ENCODE data around the gene CUX1. TPM values are rescaled to one million over a fixed set of nuclear protein-coding genes. Genes with fewer than 3 reads are reported as not detected.

The CUX1 gene
- total RNA-seq, 1 experiment from 2014 or later = 64.3 TPM

DNA sequence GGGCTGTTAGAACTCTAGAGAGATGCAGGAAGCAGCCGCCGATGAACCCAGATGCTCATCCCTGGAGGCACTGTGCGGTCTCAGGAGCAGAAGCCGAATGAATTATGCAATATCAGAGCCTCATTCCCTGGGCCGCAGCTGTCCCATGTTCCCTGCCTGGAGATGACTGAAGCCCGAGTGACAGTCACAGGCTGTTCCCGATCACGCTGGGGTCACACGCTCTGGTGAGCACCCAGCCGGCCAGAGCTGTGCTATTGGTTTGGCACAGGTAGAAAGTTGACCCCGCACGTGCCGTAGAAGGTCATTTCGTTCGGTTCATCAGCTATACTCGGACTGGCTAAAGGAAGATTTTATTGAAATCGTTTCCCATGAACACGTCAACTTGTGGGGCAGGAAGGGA lies 328.7 kb downstream of the CUX1 start (continued):
- TF ChIP-seq, protein P1, sequence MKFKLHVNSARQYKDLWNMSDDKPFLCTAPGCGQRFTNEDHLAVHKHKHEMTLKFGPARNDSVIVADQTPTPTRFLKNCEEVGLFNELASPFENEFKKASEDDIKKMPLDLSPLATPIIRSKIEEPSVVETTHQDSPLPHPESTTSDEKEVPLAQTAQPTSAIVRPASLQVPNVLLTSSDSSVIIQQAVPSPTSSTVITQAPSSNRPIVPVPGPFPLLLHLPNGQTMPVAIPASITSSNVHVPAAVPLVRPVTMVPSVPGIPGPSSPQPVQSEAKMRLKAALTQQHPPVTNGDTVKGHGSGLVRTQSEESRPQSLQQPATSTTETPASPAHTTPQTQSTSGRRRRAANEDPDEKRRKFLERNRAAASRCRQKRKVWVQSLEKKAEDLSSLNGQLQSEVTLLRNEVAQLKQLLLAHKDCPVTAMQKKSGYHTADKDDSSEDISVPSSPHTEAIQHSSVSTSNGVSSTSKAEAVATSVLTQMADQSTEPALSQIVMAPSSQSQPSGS (CRISPR knock-in tag; IDR thresholded peaks at IDR 0.05; ENCODE audit: borderline replicate concordance, low read depth) = no peak
- TF ChIP-seq NR3C1 (CRISPR knock-in tag; conservative IDR thresholded peaks at IDR 0.05; ENCODE audit: low read depth) = no peak
- TF ChIP-seq TP53 (CRISPR knock-in tag; IDR thresholded peaks at IDR 0.05) = no peak
- no peak for TF ChIP-seq NFYB (CRISPR knock-in tag; conservative IDR thresholded peaks at IDR 0.05; ENCODE audit: low read depth)
- TF ChIP-seq, protein P2, sequence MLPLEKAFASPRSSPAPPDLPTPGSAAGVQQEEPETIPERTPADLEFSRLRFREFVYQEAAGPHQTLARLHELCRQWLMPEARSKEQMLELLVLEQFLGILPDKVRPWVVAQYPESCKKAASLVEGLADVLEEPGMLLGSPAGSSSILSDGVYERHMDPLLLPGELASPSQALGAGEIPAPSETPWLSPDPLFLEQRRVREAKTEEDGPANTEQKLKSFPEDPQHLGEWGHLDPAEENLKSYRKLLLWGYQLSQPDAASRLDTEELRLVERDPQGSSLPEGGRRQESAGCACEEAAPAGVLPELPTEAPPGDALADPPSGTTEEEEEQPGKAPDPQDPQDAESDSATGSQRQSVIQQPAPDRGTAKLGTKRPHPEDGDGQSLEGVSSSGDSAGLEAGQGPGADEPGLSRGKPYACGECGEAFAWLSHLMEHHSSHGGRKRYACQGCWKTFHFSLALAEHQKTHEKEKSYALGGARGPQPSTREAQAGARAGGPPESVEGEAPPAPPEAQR (CRISPR knock-in tag; IDR thresholded peaks at IDR 0.05) = no peak

DNA sequence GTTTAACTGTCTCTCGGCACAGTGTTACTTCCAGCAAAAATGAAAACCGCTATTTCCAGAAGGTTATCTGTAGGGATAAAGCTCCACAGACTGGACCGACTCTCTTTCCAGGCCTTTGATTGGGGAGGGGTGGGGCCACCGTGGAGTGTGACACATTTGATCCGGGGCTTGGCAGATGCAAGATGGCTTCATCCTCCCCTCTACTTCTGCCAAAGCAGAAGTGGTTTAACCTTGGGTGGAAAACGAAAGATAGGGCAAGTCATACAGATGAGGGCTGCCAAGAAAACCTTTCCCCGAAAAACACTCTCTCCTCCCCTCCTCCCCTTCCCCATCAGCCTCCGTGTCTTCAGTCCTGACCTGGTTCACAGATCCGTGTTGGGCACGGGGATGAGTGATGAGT lies 329.6 kb downstream of the CUX1 start:
- DNase-seq (ENCODE audit: low spot score) (no peak), ATAC-seq (no peak)
- no peak for TF ChIP-seq RORB (CRISPR knock-in tag; IDR thresholded peaks at IDR 0.05)
- TF ChIP-seq HMGA2 (CRISPR knock-in tag; IDR thresholded peaks at IDR 0.05) = no peak
- no peak for TF ChIP-seq NR3C1 (CRISPR knock-in tag; conservative IDR thresholded peaks at IDR 0.05; ENCODE audit: low read depth)
- TF ChIP-seq, protein P3, sequence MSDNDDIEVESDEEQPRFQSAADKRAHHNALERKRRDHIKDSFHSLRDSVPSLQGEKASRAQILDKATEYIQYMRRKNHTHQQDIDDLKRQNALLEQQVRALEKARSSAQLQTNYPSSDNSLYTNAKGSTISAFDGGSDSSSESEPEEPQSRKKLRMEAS (CRISPR knock-in tag; IDR thresholded peaks at IDR 0.05) = no peak
- TF ChIP-seq ZNF396 (CRISPR knock-in tag; IDR thresholded peaks at IDR 0.05; ENCODE audit: borderline replicate concordance) = no peak
- no peak for TF ChIP-seq TEAD1 (CRISPR knock-in tag; IDR thresholded peaks at IDR 0.05)
- TF ChIP-seq, protein P4, sequence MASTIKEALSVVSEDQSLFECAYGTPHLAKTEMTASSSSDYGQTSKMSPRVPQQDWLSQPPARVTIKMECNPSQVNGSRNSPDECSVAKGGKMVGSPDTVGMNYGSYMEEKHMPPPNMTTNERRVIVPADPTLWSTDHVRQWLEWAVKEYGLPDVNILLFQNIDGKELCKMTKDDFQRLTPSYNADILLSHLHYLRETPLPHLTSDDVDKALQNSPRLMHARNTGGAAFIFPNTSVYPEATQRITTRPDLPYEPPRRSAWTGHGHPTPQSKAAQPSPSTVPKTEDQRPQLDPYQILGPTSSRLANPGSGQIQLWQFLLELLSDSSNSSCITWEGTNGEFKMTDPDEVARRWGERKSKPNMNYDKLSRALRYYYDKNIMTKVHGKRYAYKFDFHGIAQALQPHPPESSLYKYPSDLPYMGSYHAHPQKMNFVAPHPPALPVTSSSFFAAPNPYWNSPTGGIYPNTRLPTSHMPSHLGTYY (CRISPR knock-in tag; IDR thresholded peaks at IDR 0.05) = no peak
- no peak for TF ChIP-seq MXD4 (CRISPR knock-in tag; IDR thresholded peaks at IDR 0.05; ENCODE audit: borderline replicate concordance)
- H3K36me3 Mint-ChIP-seq = peaks cover 14% of the 10 kb centered on the region
- H3K4me1 Mint-ChIP-seq = peaks cover 11% of the 10 kb centered on the region
- H3K27me3 Mint-ChIP-seq (ENCODE audit: low read depth) = no peaks in the 10 kb centered on the region
- ChIA-PET CTCF (no interaction called here), POLR2A (no interaction called here)
- H3K27ac Mint-ChIP-seq = peak overlapping the region; percentile 65; the same call in 1 of the 2 replicates
- no peaks in the 10 kb centered on the region for H3K9me3 Mint-ChIP-seq
- no peak overlapping the region for H3K4me3 Mint-ChIP-seq

DNA sequence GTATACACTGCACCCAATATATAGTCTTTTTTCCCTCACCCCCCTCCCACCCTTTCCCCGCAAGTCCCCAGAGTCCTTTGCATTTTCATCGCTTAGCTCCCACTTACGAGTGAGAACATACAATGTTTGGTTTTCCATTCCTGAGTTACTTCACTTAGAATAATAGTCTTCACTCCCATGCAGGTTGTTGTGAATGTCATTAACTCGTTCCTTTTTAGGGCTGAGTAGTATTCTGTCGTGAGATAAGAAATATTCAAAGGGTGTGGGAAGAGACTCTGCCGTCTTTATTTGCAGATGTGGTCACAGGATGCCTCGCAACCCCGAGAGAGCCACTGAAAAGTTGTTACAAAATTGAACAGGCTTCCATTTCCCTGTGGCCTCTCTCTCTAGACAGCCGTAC lies 331.4 kb downstream of the CUX1 start:
- no peak for ATAC-seq
- TF ChIP-seq ZNF232 (CRISPR knock-in tag; IDR thresholded peaks at IDR 0.05) = no peak
- no peak for TF ChIP-seq ETV6 (CRISPR knock-in tag; IDR thresholded peaks at IDR 0.05)
- TF ChIP-seq ZNF423 (CRISPR knock-in tag; IDR thresholded peaks at IDR 0.05) = no peak
- no peak for TF ChIP-seq TCF7 (CRISPR knock-in tag; IDR thresholded peaks at IDR 0.05; ENCODE audit: low read depth)
- TF ChIP-seq, protein P5, sequence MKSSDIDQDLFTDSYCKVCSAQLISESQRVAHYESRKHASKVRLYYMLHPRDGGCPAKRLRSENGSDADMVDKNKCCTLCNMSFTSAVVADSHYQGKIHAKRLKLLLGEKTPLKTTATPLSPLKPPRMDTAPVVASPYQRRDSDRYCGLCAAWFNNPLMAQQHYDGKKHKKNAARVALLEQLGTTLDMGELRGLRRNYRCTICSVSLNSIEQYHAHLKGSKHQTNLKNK (CRISPR knock-in tag; IDR thresholded peaks at IDR 0.05) = no peak
- TF ChIP-seq, protein P6, sequence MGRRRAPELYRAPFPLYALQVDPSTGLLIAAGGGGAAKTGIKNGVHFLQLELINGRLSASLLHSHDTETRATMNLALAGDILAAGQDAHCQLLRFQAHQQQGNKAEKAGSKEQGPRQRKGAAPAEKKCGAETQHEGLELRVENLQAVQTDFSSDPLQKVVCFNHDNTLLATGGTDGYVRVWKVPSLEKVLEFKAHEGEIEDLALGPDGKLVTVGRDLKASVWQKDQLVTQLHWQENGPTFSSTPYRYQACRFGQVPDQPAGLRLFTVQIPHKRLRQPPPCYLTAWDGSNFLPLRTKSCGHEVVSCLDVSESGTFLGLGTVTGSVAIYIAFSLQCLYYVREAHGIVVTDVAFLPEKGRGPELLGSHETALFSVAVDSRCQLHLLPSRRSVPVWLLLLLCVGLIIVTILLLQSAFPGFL (CRISPR knock-in tag; IDR thresholded peaks at IDR 0.05; ENCODE audit: borderline replicate concordance) = no peak
- no peak for TF ChIP-seq OVOL2 (CRISPR knock-in tag; IDR thresholded peaks at IDR 0.05; ENCODE audit: borderline replicate concordance)
- TF ChIP-seq, protein P7, sequence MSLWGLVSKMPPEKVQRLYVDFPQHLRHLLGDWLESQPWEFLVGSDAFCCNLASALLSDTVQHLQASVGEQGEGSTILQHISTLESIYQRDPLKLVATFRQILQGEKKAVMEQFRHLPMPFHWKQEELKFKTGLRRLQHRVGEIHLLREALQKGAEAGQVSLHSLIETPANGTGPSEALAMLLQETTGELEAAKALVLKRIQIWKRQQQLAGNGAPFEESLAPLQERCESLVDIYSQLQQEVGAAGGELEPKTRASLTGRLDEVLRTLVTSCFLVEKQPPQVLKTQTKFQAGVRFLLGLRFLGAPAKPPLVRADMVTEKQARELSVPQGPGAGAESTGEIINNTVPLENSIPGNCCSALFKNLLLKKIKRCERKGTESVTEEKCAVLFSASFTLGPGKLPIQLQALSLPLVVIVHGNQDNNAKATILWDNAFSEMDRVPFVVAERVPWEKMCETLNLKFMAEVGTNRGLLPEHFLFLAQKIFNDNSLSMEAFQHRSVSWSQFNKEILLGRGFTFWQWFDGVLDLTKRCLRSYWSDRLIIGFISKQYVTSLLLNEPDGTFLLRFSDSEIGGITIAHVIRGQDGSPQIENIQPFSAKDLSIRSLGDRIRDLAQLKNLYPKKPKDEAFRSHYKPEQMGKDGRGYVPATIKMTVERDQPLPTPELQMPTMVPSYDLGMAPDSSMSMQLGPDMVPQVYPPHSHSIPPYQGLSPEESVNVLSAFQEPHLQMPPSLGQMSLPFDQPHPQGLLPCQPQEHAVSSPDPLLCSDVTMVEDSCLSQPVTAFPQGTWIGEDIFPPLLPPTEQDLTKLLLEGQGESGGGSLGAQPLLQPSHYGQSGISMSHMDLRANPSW (CRISPR knock-in tag; conservative IDR thresholded peaks at IDR 0.05; ENCODE audit: low read depth) = no peak
- no peak for TF ChIP-seq ZNF219 (CRISPR knock-in tag; IDR thresholded peaks at IDR 0.05; ENCODE audit: borderline replicate concordance)
- no peak for TF ChIP-seq RORB (CRISPR knock-in tag; IDR thresholded peaks at IDR 0.05)
- TF ChIP-seq, protein P8, sequence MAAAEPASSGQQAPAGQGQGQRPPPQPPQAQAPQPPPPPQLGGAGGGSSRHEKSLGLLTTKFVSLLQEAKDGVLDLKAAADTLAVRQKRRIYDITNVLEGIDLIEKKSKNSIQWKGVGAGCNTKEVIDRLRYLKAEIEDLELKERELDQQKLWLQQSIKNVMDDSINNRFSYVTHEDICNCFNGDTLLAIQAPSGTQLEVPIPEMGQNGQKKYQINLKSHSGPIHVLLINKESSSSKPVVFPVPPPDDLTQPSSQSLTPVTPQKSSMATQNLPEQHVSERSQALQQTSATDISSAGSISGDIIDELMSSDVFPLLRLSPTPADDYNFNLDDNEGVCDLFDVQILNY (CRISPR knock-in tag; IDR thresholded peaks at IDR 0.05) = no peak
- TF ChIP-seq KAT7 (CRISPR knock-in tag; IDR thresholded peaks at IDR 0.05; ENCODE audit: borderline replicate concordance) = no peak
- ChIA-PET POLR2A (interaction anchor here (0.6 kb wide), 1 partner anchor 48 kb away, joined by 3 read pairs; no protein-coding TSS in a partner anchor), CTCF (no interaction called here)
- no peak overlapping the region for H3K4me3 Mint-ChIP-seq
- no peaks in the 10 kb centered on the region for H3K9me3 Mint-ChIP-seq
- H3K4me1 Mint-ChIP-seq = peaks cover 26% of the 10 kb centered on the region
- H3K27ac Mint-ChIP-seq = no peak overlapping the region
- H3K27me3 Mint-ChIP-seq (ENCODE audit: low read depth) = no peaks in the 10 kb centered on the region
- no peak for DNase-seq (ENCODE audit: low spot score)
- H3K36me3 Mint-ChIP-seq = peaks cover 13% of the 10 kb centered on the region
